Stimulated activated CD4-positive, alpha-beta T cell treated with anti-CD3 and anti-CD28 coated beads, Interleukin-1b, Interleukin-23, amount 100 ng/mL, for 24 hours (primary cell): ENCODE data around the gene MIDN.

ENCODE experiments used
- DNase-seq, 4 experiments: peaks; one replicate each; pipeline ENCODE4 v3.0.0-alpha.2; 2020; ENCODE audit warnings: low read depth in 4 of 4, low spot score in 1 of 4

MIDN gene

DNA sequence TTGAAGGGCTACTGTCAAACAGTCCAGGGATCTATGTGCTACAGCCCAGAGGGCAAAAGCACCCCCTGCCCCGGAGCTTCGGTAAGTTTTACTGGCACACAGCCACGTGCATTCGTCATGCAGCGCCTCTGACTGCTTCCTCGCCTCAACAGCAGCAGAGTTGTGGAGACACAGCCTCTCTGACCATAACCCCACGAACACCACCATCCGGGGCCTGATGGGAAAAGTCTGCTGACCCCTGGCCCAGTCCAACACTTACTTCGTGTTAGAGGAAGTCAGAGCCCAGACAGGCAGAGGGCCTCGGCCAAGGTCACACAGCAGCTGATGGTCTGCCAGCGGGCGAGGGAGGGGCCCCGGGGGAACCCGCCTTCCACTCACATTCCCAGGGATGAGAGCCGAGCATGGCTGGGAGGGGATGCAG is 15.7 kb upstream of the MIDN start:
- no peak for DNase-seq

GRCh38 chr19:1233115-1233667 is 15.2 kb upstream of the MIDN start:
- no peak for DNase-seq

- DNase-seq, result no peak
Measured at GRCh38 chr19:1234051-1234954, 14.1 kb upstream of the MIDN start.

DNA sequence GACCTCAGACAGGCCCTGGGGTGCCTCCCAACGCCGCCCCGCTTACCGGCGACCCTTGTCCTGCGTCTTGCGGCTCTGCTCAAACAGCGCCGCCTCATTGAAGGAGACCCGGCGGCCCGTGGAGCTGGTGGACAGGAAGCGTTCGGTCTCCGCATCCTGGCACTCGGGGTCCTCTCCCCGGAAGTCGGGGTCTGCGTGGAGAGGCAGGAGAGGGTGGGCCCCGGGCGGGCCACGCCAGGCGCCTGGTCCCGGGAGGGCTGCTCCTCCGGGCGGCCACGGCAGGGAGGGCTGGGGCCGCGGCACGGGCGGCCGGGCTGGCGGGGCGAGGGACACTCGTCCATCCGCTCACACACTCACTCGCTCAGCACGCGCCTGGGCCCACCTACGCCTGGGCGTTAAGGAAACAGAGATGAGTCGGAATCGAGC is 13.4 kb upstream of the MIDN start:
- DNase-seq, result no peak

GRCh38 chr19:1235625-1236538 is 12.5 kb upstream of the MIDN start:
- DNase-seq, result no peak

DNA sequence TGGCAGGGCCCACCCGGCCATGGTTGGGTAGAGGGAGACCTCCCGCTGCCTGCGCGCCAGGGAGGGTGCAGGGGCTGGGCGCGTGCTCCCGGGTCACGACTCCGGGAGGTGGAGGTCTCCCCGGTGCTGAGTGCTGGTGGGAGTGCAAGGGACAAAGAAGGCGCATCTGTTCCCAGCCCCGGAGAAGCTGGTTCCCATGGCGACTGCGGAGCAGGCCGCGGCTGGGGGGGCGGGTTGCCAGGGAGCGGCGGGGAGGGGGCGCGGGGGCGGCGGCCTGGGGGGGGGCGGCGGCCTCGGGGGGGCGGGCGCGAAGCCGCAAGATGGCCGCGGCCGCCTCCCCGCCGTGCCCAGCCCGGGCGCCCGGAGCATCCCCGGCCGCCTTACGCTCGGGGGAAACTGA is 11.8 kb upstream of the MIDN start:
- DNase-seq, result no peak

GRCh38 chr19:1237027-1237659 is 11.2 kb upstream of the MIDN start:
- DNase-seq, result no peak

DNA sequence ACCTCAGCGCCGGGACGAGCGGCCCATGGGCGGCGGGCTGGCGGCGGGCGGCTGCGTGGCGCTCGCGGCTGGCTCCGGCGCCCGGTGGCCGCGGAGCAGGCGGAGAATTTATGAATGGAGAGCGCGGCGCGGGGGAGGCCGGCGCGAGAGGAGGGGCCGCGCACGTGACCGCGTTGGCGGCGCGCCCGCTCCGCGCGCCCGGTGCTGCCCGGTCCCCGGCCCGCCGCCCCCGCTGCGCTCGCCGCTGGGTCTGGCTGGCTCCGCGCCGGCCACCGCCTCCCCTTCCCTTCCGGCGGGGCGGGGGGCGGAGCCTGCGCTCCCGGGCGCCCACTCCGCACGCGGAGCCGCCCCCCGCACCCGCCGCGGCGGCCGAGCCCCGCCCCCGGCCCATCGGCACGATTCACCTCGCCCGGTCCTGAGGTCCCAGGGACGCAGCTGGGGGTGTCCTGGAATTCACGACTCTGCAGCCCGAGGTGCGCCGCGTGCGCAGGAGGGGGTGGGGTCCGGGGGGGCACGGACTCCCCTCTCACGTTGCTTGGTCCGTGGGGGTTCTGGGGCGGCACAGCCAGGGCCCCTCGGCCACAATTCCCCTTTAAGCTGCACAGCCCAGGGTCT is 10.5 kb upstream of the MIDN start, which contains the start of gene CBARP:
Gene CBARP (minus strand): TSS at position 252 of the 615 bp plus-strand sequence. CDS start 1,905 bp downstream, outside the sequence.
- DNase-seq, result no peak

DNA sequence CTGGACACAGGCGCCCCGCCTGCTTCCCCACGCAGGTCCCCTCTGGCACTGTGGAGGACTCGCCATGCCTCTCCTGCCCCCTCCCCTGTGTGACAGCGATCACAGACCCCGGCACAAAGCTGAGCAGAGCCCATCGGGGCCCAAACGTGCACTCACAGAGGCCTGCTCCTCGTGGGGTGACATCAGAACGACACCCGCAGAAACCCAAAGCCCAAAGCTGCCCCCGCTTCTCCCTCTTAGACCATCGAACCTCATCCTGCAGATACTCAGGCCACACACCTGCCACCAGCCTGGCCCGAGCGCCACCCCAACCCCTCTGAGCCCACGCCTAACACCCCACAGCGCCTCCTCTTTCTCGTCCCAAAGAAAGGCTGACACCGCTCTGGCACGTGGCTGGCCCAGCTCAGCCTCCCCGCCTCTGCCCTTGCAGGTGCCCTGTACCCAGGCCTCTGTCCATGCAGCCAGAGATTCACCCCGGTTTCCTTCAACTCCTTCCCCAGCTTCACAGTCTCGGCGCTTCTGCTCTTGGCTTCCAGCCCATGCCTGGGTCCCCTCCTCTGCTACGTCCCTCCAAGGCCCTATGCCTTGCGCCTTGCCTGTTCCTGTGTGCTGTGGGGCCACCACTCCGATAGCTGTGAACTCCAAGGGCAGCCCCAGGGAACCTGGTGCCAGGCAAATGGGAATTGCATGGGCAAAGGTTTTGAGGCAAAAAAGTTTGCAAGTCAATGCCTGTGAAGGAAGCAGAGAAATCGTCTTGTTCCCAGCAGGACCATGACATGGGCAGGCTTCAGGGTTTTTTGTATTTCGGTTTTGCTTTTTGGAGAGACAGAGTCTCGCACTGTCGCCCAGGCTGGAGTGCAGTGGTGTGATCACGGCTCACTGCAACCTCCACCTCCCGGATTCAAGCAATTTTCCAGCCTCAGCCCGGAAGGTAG is 9.7 kb upstream of the MIDN start:
- no peak for DNase-seq

GRCh38 chr19:1239420-1239795 is 9.0 kb upstream of the MIDN start:
- no peak for DNase-seq

GRCh38 chr19:1239796-1240737 is 8.3 kb upstream of the MIDN start:
- DNase-seq, result peak; percentile 88 to 98 (median 88)

GRCh38 chr19:1240925-1241324 is 7.5 kb upstream of the MIDN start:
- DNase-seq, result no peak

- peak; percentile 79 to 92 (median 89) for DNase-seq
Measured at GRCh38 chr19:1241417-1242095, 6.8 kb upstream of the MIDN start, which contains the start of gene ATP5F1D. TSS of gene ATP5F1D (plus strand) at chr19:1241751. CDS start at chr19:1241851, 100 bp downstream.

DNA sequence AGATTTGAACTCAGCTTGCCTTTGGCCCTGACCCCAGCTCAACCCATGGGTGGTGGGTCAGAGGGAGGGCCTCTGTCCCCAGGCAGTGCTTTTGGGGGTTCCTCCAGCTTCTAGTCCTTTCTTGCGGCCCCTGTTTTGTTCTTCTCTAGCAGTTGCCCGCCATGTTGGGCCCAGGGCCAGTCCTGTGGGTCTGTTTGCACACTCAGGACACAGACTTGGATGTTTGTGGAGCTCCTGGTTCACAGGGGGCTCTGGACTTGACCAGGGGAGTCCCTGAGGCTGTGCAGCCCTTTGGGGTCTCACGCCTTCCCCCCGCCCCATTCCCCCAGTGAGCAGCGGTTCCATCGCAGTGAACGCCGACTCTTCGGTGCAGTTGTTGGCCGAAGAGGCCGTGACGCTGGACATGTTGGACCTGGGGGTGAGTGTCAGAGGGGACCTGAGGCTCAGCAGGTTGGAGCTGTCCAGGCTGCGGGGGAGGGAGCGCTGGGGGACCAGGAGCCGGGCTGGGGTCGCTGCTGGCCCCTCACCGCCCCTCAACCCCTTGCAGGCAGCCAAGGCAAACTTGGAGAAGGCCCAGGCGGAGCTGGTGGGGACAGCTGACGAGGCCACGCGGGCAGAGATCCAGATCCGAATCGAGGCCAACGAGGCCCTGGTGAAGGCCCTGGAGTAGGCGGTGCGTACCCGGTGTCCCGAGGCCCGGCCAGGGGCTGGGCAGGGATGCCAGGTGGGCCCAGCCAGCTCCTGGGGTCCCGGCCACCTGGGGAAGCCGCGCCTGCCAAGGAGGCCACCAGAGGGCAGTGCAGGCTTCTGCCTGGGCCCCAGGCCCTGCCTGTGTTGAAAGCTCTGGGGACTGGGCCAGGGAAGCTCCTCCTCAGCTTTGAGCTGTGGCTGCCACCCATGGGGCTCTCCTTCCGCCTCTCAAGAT is 4.4 kb upstream of the MIDN start:
- DNase-seq, result peak in 3 of 4 experiments; percentile 70 to 83 (median 75)

DNA sequence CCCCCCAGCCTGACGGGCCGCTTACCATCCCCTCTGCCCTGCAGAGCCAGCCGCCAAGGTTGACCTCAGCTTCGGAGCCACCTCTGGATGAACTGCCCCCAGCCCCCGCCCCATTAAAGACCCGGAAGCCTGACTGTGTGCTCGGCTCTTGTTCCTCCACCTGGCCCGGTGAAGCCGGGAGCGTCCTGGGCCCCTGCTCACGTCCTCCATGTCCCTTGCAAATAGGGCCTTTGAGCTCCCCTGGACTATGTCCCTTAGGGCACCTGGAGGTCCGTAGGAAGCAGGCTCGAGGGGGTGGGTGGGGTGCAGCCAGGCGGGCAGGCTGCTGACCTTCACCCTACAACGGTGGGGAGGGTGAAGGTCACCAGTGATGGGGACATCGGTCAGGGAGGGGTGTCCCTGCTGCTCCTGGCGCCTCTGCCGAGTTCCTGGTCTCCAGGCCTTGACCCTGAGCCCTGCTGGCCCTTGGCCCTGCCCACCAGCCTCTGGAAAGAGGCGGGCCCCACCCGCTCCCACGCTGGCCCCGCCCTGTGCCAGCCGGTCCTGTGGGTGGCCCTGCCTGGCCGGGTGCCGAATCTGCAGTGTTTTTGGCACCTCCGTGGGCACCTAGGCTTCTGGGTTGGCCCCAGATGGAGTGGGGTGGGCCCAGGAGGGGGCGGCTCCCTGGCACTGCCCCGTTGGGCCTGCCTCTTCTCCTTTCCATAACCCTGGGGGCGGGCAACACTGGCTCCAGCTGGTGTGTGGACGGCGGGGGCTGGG is 3.5 kb upstream of the MIDN start:
- DNase-seq, result no peak
